ENCODE measurements around the gene BNIP5.

BNIP5 gene

DNA sequence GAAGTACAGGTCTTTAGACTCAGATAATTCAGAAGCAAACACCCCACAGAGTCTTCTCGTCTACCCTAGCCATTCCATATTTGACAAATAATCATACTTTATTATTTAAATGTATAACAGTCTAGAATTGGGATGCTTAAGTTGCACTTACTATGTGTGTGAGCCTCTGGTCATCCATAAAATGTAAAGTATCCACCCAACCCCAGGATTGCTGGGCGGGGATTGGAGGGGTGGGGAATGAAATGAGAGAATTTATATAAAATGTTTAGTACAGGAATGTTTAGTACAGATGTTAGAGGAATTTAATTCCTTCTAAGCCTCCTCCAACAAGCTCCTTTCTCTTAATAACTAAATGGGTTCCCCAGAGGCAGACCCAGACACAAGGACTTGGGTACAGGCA lies 16.9 kb downstream of the BNIP5 start:
- H3K4me1 ChIP-seq (ENCODE audit: insufficient read depth, low read length), result peaks cover 10% of the 10 kb centered on the region
- no peaks in the 10 kb centered on the region for H3K27me3 ChIP-seq (ENCODE audit: insufficient read depth, low read length)
- no peak overlapping the region for H2AFZ ChIP-seq (ENCODE audit: low read depth, low read length)
- no peak overlapping the region for H3K4me3 ChIP-seq (ENCODE audit: low read length)
- H3K9me3 ChIP-seq (ENCODE audit: low read length), result no peaks in the 10 kb centered on the region
- H3K36me3 ChIP-seq (ENCODE audit: insufficient read depth, low read length), result no peaks in the 10 kb centered on the region

DNA sequence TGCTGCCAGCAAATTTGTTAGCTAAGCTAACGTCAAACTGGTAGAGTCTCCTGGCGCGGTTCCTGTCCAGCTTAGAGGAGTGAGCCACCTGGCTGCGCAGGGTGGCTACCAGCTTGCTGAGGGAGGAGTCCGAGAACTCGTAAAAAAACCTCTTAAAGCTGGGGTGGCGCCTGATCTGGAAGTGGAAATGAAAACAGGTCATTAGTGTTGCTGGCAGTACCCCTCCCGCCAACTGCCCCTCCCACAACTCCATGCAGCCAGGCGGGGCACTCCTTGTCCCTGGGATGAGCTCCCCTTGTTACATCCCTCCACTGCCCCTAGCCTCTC lies 17.3 kb downstream of the BNIP5 start:
- Histone ChIP-seq H3K9me3 (ENCODE audit: low read length) (no peaks in the 10 kb centered on the region), H2AFZ (ENCODE audit: low read depth, low read length) (no peak overlapping the region), H3K27me3 (ENCODE audit: insufficient read depth, low read length) (no peaks in the 10 kb centered on the region), H3K4me1 (ENCODE audit: insufficient read depth, low read length) (peaks cover 10% of the 10 kb centered on the region), H3K4me3 (ENCODE audit: low read length) (no peak overlapping the region), H3K36me3 (ENCODE audit: insufficient read depth, low read length) (no peaks in the 10 kb centered on the region)

DNA sequence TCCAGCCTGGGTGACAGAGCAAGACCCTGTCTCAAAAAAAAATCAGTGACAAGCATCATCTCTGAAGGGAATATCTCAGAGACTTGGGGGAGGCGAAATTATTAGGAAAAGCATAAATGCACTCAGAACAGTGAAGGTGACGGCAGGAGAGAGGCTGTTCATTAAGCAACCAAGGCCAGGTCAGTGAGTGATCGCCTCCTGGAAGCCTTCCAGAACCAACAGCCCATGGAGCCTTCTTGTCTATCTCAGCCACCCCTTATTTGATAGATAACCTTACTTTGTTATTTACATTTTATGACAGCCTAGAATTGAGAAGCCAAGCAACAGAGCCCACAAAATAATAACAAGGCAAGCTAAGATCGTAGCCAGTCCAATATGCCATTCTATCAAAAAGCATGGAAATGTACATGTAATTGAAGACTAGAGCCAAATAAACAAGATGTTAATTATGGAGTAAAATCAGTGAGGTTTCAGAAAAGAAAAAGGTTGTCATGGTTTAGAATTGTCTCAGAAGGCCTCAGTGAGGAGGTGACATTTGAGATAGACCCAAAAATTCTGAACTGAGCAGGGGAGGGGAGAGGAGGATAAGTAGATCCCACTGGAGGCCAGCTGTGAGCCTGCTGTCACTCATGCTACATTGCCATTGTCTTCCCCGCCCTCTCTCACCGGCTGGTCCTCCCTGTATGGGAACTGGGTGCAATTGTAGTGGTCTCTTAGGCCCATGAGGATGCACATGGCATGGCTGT lies 17.8 kb downstream of the BNIP5 start:
- no peaks in the 10 kb centered on the region for H3K27me3 ChIP-seq (ENCODE audit: insufficient read depth, low read length)
- no peaks in the 10 kb centered on the region for H3K36me3 ChIP-seq (ENCODE audit: insufficient read depth, low read length)
- no peak overlapping the region for H2AFZ ChIP-seq (ENCODE audit: low read depth, low read length)
- no peaks in the 10 kb centered on the region for H3K9me3 ChIP-seq (ENCODE audit: low read length)
- peaks cover 12% of the 10 kb centered on the region for H3K4me1 ChIP-seq (ENCODE audit: insufficient read depth, low read length)
- no peak overlapping the region for H3K4me3 ChIP-seq (ENCODE audit: low read length)

DNA sequence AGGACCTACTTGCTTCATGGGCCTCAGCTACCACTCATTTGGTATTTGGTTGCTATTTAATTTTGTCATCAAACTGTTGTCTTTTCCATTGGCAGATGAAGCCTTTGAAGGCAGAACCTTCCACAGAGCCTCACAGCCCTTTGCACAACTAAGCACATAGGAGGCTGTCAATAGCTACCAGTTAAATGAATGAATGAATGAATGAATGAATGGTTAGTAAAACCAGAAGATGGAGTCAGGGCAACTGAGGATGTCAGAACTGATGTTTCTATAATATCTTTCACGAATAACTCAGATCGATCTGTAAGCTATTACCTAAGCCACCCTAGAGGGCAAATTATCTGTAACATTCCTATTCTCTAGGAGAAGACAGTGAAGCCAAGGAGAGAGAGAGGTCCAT lies 19.1 kb downstream of the BNIP5 start:
- no peak overlapping the region for H3K4me3 ChIP-seq (ENCODE audit: low read length)
- H3K9me3 ChIP-seq (ENCODE audit: low read length), result no peaks in the 10 kb centered on the region
- no peak overlapping the region for H2AFZ ChIP-seq (ENCODE audit: low read depth, low read length)
- peaks cover 3% of the 10 kb centered on the region for H3K4me1 ChIP-seq (ENCODE audit: insufficient read depth, low read length)
- peaks cover under 1% of the 10 kb centered on the region for H3K27me3 ChIP-seq (ENCODE audit: insufficient read depth, low read length)
- no peaks in the 10 kb centered on the region for H3K36me3 ChIP-seq (ENCODE audit: insufficient read depth, low read length)

DNA sequence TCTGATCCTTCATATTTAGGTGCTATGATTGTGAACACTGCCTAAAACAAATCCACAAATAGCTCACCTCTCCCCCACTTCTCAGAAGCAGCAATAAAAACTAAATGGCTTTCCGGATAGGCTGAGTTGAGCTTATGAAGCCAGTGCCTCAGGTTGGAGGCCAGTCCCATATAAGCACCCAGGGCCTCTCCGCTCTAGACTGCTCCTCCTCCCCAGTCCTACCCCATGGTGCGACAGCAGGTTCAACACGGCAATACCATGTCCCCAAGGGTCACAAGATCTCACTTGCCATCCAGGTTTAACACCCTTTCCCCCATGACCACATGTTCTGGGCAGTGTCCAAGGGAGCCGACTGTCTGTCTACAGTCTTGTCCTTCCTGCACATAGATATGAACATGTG lies 20.8 kb downstream of the BNIP5 start:
- Histone ChIP-seq H2AFZ (ENCODE audit: low read depth, low read length) (no peak overlapping the region), H3K9me3 (ENCODE audit: low read length) (no peaks in the 10 kb centered on the region), H3K27me3 (ENCODE audit: insufficient read depth, low read length) (peaks cover 4% of the 10 kb centered on the region), H3K4me1 (ENCODE audit: insufficient read depth, low read length) (peaks cover 2% of the 10 kb centered on the region), H3K36me3 (ENCODE audit: insufficient read depth, low read length) (no peaks in the 10 kb centered on the region), H3K4me3 (ENCODE audit: low read length) (no peak overlapping the region)

DNA sequence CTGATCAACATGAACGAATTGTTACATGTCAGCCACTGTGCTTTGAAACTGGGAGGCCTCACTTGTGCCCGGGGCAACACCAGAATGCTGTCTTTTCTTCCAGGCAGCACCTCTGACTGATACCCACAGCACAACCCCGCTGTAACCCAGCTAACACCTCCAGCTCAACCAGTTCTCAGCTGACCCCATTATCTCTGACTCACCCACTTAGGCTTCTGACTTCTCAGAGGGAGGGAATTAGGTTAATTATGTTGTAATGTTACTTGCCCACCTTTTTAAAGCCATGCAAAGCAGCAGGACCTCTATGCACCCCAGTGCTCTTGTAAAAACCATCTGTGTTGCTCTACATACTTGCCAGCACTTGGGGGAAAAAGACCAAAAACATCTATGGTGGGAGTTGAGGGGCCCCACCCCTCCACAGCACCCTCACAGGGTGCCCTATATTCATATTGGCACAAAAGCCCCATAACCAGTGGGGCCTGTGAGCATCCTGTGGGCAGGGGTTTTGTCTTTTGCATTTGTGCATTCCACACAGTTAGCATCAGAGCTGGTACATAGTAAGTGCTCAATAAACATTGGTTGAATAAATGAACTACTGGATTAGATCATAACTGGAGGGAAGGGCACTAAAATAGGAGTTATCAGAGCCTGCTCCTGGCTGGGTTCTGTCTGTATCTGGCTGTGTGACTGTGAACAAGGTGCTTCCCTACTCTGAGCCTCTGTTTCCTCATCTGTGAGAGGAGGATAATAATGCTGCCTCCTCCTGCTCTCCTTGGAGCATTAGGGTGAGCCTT lies 22.3 kb downstream of the BNIP5 start:
- Histone ChIP-seq H3K4me1 (ENCODE audit: insufficient read depth, low read length) (peaks cover 2% of the 10 kb centered on the region), H3K4me3 (ENCODE audit: low read length) (no peak overlapping the region), H2AFZ (ENCODE audit: low read depth, low read length) (no peak overlapping the region), H3K36me3 (ENCODE audit: insufficient read depth, low read length) (no peaks in the 10 kb centered on the region), H3K27me3 (ENCODE audit: insufficient read depth, low read length) (peaks cover 4% of the 10 kb centered on the region), H3K9me3 (ENCODE audit: low read length) (no peaks in the 10 kb centered on the region)

DNA sequence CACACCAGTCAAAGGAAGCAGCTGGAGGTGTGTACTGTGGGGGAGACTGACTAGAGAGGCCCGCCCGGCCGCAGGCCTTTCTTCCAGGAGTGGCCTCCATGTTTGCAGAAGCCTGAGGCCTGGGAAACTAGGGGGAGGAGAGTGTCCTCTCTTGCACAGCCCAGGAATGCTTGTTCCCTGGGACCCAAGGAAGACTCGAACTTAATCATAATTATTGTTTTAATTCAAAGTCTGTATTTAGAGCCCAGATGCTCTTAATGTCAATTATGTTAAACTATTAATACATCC lies 23.1 kb downstream of the BNIP5 start:
- H3K9me3 ChIP-seq (ENCODE audit: low read length), result no peaks in the 10 kb centered on the region
- peaks cover 2% of the 10 kb centered on the region for H3K4me1 ChIP-seq (ENCODE audit: insufficient read depth, low read length)
- no peak overlapping the region for H3K4me3 ChIP-seq (ENCODE audit: low read length)
- no peaks in the 10 kb centered on the region for H3K36me3 ChIP-seq (ENCODE audit: insufficient read depth, low read length)
- H3K27me3 ChIP-seq (ENCODE audit: insufficient read depth, low read length), result peaks cover 4% of the 10 kb centered on the region
- H2AFZ ChIP-seq (ENCODE audit: low read depth, low read length), result no peak overlapping the region

DNA sequence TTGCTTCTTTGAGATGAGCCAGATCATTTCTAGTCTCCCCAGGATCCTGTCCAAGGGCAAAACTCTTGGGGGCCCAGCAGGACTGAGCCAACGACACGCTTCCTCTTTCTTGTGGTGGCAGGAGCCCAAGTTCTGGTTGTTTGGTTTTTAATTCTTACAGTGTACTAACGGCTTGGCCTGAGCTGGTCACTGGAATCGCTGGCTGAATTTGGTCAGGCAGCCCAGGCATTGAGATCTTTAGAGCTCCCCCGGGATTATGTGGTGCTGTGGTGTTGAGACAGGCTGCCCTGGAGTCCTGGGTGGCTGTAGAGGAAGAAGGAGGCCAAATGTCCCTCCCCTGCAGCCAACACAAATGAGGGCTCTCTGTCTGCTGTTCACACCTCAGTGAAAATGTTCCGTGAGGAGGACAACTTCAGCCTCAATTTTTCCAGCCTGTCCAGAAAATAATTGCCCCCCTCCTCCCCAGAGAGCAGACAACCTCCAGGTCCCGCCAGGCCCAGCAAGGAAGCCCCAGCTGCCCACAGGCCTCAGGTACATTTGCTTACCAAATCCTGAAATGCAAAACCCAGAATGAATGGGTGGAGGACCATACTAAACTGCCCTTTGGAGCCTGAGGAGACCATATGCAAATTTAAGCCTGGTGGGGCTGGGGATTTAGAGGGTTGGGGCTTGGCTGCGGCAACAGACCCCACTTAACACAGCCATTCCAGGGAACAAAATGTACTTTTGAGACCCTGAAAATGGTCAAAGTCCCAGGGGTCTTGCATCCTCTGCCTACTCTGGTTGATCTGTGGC lies 23.6 kb downstream of the BNIP5 start:
- Histone ChIP-seq H2AFZ (ENCODE audit: low read depth, low read length) (no peak overlapping the region), H3K4me1 (ENCODE audit: insufficient read depth, low read length) (peaks cover 2% of the 10 kb centered on the region), H3K36me3 (ENCODE audit: insufficient read depth, low read length) (no peaks in the 10 kb centered on the region), H3K4me3 (ENCODE audit: low read length) (no peak overlapping the region), H3K27me3 (ENCODE audit: insufficient read depth, low read length) (peaks cover 4% of the 10 kb centered on the region), H3K9me3 (ENCODE audit: low read length) (no peaks in the 10 kb centered on the region)

DNA sequence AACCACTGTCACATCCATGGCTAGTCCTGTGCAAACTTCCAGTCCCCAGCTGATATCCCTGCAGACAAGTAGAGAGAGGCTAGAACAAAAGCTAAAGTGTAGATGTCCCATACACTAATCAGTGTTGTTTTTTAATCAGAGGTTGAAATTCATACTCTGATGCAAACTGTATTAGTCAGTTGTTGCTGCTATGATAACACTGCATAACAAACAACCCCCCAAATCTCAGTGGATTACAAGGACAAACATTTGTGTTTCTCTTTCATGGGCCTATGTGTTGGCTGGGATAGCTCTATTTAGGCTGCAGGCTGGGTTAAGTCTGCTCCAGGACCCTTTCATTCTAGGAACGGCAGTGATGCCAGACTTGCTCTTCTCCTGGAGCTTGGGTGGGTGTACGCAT lies 26.8 kb downstream of the BNIP5 start:
- Histone ChIP-seq H2AFZ (ENCODE audit: low read depth, low read length) (no peak overlapping the region), H3K4me3 (ENCODE audit: low read length) (no peak overlapping the region), H3K4me1 (ENCODE audit: insufficient read depth, low read length) (peaks cover 10% of the 10 kb centered on the region), H3K27me3 (ENCODE audit: insufficient read depth, low read length) (peaks cover 4% of the 10 kb centered on the region), H3K36me3 (ENCODE audit: insufficient read depth, low read length) (no peaks in the 10 kb centered on the region), H3K9me3 (ENCODE audit: low read length) (no peaks in the 10 kb centered on the region)

DNA sequence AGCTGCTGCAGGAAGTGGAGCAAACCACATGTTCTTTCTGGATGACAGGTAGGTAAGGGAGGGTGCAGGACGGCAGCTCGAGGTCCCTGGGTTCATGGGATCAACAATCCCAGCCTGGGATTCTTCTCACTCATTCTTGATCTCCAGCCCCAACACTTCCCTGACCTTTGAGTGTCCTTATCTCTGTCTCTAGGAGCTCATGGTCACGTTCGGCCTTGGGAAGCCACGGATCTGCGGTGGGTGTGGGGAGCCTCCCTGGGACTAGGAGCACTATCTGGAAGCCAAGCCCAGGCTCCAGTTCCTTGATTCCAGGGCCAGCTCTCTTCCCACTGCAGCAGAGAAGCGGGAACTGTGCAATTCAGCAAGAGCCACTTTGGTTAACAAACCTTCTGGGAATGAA lies 27.5 kb downstream of the BNIP5 start:
- Histone ChIP-seq H3K36me3 (ENCODE audit: insufficient read depth, low read length) (no peaks in the 10 kb centered on the region), H3K4me1 (ENCODE audit: insufficient read depth, low read length) (peaks cover 10% of the 10 kb centered on the region), H3K4me3 (ENCODE audit: low read length) (no peak overlapping the region), H3K27me3 (ENCODE audit: insufficient read depth, low read length) (peaks cover 4% of the 10 kb centered on the region), H3K9me3 (ENCODE audit: low read length) (no peaks in the 10 kb centered on the region), H2AFZ (ENCODE audit: low read depth, low read length) (no peak overlapping the region)

DNA sequence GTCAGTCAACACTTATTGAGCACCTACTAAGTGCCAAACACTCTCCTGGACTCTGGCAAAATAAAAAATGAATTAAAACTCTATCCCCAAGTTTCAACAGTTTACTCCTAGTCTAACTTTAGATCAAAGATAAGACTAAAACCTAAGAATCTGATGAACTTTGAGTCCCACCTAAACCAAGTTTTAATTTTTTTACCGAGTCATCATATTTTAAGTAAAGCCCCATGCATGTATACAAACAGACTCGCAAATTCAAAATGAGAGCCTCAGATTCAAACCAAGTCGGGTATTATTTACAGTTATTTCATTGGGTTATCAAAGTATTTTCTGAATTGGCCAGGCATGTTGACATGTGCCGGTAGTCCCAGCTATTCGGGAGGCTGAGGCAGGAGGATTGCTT lies 28.2 kb downstream of the BNIP5 start:
- no peaks in the 10 kb centered on the region for H3K36me3 ChIP-seq (ENCODE audit: insufficient read depth, low read length)
- H3K9me3 ChIP-seq (ENCODE audit: low read length), result no peaks in the 10 kb centered on the region
- H3K27me3 ChIP-seq (ENCODE audit: insufficient read depth, low read length), result peaks cover 4% of the 10 kb centered on the region
- H2AFZ ChIP-seq (ENCODE audit: low read depth, low read length), result no peak overlapping the region
- peaks cover 8% of the 10 kb centered on the region for H3K4me1 ChIP-seq (ENCODE audit: insufficient read depth, low read length)
- no peak overlapping the region for H3K4me3 ChIP-seq (ENCODE audit: low read length)

DNA sequence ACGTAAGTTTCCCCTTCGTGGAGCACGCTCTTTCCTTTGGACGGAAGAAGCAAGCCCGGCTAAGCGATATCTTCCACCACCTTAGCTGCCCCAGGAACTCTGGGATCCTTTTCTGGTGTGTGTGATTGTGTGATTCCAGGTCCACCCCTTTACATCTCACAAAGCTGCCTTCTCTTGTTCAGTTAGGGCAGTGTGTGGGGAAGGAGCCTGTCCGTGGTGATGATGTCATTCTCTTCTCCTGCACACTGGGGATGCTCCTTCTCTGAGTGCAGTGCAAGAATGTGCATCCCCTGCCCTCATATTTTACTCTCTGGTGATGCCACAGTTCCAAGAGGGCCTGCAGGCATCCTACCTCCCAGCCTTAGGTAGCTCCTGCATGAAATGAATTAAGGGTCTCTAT lies 30.3 kb downstream of the BNIP5 start:
- Histone ChIP-seq H3K9me3 (ENCODE audit: low read length) (no peaks in the 10 kb centered on the region), H2AFZ (ENCODE audit: low read depth, low read length) (peak overlapping the region; percentile 54), H3K4me1 (ENCODE audit: insufficient read depth, low read length) (peaks cover 8% of the 10 kb centered on the region), H3K4me3 (ENCODE audit: low read length) (no peak overlapping the region), H3K27me3 (ENCODE audit: insufficient read depth, low read length) (no peaks in the 10 kb centered on the region), H3K36me3 (ENCODE audit: insufficient read depth, low read length) (no peaks in the 10 kb centered on the region)

DNA sequence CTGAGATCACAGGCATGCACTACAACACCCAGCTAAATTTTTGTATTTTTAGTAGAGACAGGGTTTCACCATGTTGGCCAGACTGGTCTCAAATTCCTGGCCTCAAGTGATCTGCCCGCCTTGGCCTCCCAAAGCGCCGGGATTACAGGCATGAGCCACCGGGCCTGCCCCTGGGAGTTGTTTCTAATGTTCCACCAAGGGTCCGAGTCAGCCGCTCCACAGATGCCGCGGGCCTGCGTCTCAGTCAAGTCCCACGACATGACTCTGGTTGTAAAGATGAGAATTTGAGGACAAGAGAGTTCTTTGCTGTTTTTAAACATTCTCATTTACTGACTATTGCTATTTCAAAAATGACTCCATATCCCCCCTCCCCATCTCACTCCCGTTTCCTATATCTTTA lies 30.8 kb downstream of the BNIP5 start:
- Histone ChIP-seq H3K4me3 (ENCODE audit: low read length) (no peak overlapping the region), H3K9me3 (ENCODE audit: low read length) (no peaks in the 10 kb centered on the region), H3K36me3 (ENCODE audit: insufficient read depth, low read length) (no peaks in the 10 kb centered on the region), H2AFZ (ENCODE audit: low read depth, low read length) (peak overlapping the region; percentile 54), H3K4me1 (ENCODE audit: insufficient read depth, low read length) (peaks cover 8% of the 10 kb centered on the region), H3K27me3 (ENCODE audit: insufficient read depth, low read length) (no peaks in the 10 kb centered on the region)

All from neuron (in vitro differentiated cells).